ENCODE measurements around the gene SAP30L. TPM values are rescaled to one million over a fixed set of nuclear protein-coding genes. Genes with fewer than 3 reads are reported as not detected.

Gene SAP30L
- total and polyA plus RNA-seq, 2 of the 13 experiments (the other 11 are each of a cell fraction or from before 2014, with no cell fraction given): 27.9 to 37.2 TPM

DNA sequence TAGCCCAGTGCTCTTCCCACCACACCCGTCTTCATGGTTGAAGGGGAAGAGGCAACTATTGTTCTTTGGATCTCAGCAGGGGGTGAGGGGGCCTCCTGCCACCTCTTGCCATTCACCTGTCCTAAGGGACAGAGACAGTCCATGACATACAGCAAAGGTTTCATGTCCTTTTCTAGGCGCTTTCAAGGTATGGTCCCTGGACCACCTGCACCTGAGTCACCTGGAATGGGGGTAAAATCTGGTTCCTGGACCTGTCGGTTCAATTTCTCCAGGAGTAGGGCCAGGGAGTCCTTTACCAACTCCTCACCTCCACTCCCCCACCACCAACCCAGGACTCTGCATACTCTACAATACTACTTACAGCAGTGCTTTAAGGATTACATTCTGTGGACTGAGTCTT is 33.5 kb upstream of the SAP30L start:
- DNase-seq (ENCODE audit: low spot score) (no peak), FAIRE-seq (no peak), ATAC-seq (no peak)
- Histone ChIP-seq H3K4me2 (ENCODE audit: low read depth, low read length) (no peak overlapping the region), H3K9ac (ENCODE audit: insufficient read depth, low read depth, low read length) (no peak overlapping the region), H3K79me2 (ENCODE audit: insufficient read depth, low read length) (no peaks in the 10 kb centered on the region), H3K4me3 (replicated peaks in 1 of 3; ENCODE audit: insufficient read depth in 1 of 3, low read depth in 2 of 3, low read length in 3 of 3) (no peak overlapping the region), H3K27me3 (ENCODE audit: control insufficient read depth in 1 of 2, insufficient read depth in 2 of 2, low read length in 2 of 2) (no peaks in the 10 kb centered on the region), H3K4me1 (ENCODE audit: insufficient read depth, low read length) (no peaks in the 10 kb centered on the region), H4K20me1 (ENCODE audit: insufficient read depth, low read length) (no peaks in the 10 kb centered on the region), H3K36me3 (replicated peaks in 1 of 2; ENCODE audit: control insufficient read depth in 1 of 2, insufficient read depth in 2 of 2, low read length in 2 of 2) (peaks cover 0 to 2% of the 10 kb centered on the region in 2 experiments; a peak in 1 of 5 replicates), H2AFZ (ENCODE audit: low read length) (no peak overlapping the region), H3K9me3 (ENCODE audit: low read length) (no peaks in the 10 kb centered on the region), H3K27ac (ENCODE audit: extremely low read length, insufficient read depth, low read length) (no peak overlapping the region)
- CTCF ChIA-PET (ENCODE audit: low intra/inter-chr PET ratio, low total read pairs): no interaction called here
- TF ChIP-seq, protein P1, sequence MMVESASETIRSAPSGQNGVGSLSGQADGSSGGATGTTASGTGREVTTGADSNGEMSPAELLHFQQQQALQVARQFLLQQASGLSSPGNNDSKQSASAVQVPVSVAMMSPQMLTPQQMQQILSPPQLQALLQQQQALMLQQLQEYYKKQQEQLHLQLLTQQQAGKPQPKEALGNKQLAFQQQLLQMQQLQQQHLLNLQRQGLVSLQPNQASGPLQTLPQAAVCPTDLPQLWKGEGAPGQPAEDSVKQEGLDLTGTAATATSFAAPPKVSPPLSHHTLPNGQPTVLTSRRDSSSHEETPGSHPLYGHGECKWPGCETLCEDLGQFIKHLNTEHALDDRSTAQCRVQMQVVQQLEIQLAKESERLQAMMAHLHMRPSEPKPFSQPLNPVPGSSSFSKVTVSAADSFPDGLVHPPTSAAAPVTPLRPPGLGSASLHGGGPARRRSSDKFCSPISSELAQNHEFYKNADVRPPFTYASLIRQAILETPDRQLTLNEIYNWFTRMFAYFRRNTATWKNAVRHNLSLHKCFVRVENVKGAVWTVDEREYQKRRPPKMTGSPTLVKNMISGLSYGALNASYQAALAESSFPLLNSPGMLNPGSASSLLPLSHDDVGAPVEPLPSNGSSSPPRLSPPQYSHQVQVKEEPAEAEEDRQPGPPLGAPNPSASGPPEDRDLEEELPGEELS (CRISPR knock-in tag; IDR thresholded peaks at IDR 0.05): no peak
- TF ChIP-seq CEBPB (IDR thresholded peaks at IDR 0.05; ENCODE audit: borderline replicate concordance, low read depth, low read length) (no peak), ZNF557 (CRISPR knock-in tag; IDR thresholded peaks at IDR 0.05) (no peak), ZNF782 (CRISPR knock-in tag; IDR thresholded peaks at IDR 0.05; ENCODE audit: borderline replicate concordance) (no peak), NR3C1 (CRISPR knock-in tag; IDR thresholded peaks at IDR 0.05) (no peak)
- TF ChIP-seq, protein P2, sequence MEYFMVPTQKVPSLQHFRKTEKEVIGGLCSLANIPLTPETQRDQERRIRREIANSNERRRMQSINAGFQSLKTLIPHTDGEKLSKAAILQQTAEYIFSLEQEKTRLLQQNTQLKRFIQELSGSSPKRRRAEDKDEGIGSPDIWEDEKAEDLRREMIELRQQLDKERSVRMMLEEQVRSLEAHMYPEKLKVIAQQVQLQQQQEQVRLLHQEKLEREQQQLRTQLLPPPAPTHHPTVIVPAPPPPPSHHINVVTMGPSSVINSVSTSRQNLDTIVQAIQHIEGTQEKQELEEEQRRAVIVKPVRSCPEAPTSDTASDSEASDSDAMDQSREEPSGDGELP (IDR thresholded peaks at IDR 0.05; ENCODE audit: borderline replicate concordance, low read depth): no peak
- TF ChIP-seq, protein P3, sequence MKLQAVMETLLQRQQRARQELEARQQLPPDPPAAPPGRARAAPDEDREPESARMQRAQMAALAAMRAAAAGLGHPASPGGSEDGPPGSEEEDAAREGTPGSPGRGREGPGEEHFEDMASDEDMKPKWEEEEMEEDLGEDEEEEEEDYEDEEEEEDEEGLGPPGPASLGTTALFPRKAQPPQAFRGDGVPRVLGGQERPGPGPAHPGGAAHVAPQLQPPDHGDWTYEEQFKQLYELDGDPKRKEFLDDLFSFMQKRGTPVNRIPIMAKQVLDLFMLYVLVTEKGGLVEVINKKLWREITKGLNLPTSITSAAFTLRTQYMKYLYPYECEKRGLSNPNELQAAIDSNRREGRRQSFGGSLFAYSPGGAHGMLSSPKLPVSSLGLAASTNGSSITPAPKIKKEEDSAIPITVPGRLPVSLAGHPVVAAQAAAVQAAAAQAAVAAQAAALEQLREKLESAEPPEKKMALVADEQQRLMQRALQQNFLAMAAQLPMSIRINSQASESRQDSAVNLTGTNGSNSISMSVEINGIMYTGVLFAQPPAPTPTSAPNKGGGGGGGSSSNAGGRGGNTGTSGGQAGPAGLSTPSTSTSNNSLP (IDR thresholded peaks at IDR 0.05; ENCODE audit: low read depth, low read length): no peak
- BruUV-seq (replicated peaks): no TSS peak
- intact Hi-C loops (cut with micrococcal nuclease; ENCODE audit: unreplicated experiment): no loop called here
- in situ Hi-C loops (cut with HindIII; ENCODE audit: extremely low pct_ligation_motif_present, low pct_unique_long_range_greater_than_20kb): no loop called here
- WGBS (ENCODE audit: low lambda C conversion rate): 92% methylated on average over 2 of the region's 3 CpGs
- POLR2A ChIA-PET: no interaction called here
